ENCODE data around the gene PSAT1.

Gene PSAT1

DNA sequence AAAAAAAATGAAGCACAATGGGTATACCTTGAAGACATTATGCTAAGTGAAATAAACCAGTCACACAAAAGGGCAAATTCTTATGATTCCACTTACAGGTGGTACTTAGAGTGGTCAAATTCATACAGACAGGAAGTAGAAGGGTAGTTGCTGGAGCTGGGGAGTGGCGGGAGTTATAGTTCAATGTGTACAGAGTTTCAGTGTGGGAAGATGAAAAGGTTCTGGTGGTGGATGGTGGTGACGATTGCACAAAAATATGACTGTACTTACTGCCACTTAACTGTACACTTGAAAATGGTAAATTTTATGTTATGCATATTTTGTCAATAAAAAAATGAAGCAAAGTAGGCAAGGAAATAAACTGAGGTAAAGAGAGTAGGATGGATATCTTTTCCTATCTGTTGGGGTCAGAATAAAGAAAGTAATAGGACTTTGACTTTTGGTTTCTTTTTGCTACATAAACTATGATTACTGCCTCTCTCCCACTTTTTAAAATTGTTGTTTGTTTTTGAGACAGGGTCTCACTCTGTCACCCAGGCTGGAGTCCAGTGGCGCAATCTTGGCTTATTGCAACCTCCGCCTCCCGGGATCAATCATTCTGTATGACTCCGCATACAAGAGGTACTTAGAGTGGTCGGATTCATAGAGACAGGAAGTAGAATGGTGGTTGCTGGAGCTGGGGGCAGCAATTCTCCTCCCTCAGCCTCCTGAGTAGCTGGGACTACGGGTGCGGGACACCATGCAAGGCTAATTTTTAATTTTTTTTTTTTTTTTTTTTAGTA lies 4.0 kb upstream of the PSAT1 start:
- no peak for DNase-seq

GRCh38 chr9:78294290-78295176 lies 2.4 kb upstream of the PSAT1 start:
- DNase-seq: no peak

- DNase-seq: no peak
Observed at GRCh38 chr9:78295177-78295575, 1.7 kb upstream of the PSAT1 start.

DNA sequence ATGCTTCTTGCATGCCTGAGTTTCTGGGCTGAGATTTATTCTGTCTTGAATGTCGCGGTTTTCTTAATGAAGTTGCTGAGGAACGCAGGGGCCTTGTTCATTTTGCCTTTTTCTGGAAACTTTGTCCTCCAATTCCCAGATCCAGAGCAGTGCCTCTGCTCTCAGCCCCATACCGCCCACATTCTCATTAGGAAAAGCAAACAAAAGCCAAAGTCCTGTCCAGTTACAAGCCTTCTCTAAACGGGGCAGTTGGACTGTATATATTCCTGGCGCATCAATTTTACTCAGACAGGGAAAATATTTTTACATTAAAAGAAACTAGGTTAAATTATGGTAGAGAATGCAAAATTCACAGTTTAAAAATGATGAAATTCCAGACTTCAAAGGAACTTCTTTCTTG lies 1.2 kb upstream of the PSAT1 start:
- DNase-seq: no peak

GRCh38 chr9:78296201-78296892 lies 578 bp upstream of the PSAT1 start:
- DNase-seq: no peak

DNA sequence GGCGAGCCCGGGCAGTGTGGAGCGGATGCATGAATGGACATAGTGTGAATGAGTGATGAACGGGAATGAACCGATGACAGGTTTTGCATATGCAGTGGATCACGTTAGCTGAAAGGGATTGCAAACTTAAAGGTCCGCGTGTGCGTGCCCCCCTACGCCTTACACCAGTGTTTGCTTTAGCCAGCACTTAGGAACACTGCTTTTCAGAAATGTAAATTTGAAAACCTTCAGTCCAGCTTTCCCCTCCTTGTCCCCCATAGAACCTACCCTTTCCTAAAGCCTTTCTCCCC lies 692 bp downstream of the PSAT1 start:
- no peak for DNase-seq

DNA sequence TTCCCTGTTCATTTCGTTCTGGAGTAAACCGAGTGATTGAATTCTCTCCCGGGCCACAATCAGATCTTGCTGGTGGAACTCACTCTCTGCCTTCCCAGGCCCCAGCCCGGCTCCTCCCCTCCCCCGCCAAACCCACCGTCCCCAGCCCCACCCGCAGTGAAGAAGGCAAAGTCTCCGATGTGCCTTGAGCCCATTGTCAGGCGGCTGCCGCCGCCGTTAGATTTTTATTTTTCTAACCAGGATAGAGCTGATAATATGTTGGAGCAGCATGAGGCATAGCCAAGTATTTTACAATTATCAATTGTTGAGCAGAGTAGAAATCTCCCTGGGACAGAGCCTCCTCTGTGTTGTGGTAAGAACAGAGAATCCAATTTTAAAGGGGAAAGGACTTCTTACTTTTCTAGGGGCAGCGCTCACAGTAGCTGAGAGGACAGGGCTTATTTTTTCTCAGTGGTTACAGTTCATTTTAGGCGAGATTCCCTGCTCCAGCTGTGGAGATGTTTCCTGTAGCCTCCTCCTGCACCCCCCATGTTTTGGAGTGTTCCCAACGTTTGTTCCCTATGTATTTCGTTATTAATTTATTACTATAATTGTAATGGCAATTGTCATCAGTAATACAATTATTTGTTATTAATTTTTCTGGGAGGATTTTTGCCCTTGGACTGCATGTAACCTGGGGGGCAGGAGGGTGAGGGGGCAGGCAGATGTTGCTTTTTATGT lies 1.3 kb downstream of the PSAT1 start:
- DNase-seq: no peak

- no peak for DNase-seq
Observed at GRCh38 chr9:78300209-78300608, 3.3 kb downstream of the PSAT1 start.

GRCh38 chr9:78301466-78301865 lies 4.5 kb downstream of the PSAT1 start:
- DNase-seq: no peak

- DNase-seq: no peak
Observed at GRCh38 chr9:78303377-78304062, 6.6 kb downstream of the PSAT1 start.

GRCh38 chr9:78304357-78304756 lies 7.4 kb downstream of the PSAT1 start:
- no peak for DNase-seq

- no peak for DNase-seq
Observed at GRCh38 chr9:78306222-78307076, 9.5 kb downstream of the PSAT1 start.

DNA sequence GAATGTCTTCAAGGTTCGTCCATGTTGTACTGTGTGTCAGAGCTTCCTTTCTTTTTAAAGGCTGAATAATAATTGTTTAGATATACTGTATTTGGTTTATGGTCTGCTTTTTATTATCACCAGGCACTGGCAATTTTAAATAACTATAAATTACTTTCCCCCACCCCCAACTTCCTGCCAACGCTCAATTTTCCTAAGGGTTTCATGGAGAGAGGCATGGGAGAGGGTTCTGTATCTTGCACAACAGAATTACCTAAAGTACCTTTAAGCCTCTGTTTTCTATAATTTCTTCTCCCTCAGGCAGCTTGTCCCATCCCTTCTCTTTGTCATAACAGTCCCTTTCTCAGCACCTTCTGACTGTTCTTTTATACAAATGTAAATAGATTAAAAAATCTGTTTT lies 10.4 kb downstream of the PSAT1 start:
- DNase-seq: no peak

GRCh38 chr9:78309066-78309465 lies 12.1 kb downstream of the PSAT1 start:
- DNase-seq: no peak

DNA sequence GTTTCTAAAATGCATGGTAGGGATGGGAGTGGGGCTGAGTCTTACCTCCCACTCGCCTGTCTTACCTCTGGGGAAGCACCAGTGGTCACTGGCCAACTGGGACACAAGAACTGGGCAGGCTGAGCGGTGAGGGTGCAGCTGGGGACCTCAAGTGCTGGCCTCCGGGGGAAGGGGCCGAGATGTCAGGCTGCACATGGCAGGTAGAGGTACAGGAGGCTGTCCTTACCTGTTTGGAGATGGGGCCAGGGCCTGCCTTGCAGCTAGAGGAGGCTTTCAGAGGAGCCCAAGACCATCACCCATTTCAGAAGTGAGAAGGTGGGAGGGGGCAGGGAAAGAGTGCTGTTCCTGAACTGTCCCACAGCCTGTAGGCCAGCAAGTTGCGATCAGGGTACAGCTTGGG lies 14.2 kb downstream of the PSAT1 start:
- no peak for DNase-seq

- DNase-seq: no peak
Observed at GRCh38 chr9:78311886-78312524, 15.1 kb downstream of the PSAT1 start.

DNA sequence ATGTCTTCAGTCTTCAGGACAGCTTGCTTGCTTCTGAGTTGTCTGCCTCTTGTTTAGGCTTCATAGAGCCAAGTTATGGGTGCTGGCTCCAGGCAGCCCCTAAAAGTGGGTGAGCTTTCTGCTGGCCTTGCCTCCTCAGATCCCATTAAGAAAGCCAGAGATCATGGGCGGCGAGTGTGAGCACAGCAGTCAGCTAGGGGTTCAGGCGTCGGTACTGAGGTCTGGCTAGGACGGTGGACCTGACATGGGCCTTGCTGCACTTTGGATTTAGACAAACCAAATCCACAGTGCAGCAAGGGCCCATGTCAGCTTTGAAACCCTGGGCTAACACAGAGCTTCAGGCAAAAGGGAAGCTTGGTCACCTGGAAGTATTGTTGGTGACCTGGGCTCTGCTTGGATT lies 17.6 kb downstream of the PSAT1 start:
- DNase-seq: no peak

DNA sequence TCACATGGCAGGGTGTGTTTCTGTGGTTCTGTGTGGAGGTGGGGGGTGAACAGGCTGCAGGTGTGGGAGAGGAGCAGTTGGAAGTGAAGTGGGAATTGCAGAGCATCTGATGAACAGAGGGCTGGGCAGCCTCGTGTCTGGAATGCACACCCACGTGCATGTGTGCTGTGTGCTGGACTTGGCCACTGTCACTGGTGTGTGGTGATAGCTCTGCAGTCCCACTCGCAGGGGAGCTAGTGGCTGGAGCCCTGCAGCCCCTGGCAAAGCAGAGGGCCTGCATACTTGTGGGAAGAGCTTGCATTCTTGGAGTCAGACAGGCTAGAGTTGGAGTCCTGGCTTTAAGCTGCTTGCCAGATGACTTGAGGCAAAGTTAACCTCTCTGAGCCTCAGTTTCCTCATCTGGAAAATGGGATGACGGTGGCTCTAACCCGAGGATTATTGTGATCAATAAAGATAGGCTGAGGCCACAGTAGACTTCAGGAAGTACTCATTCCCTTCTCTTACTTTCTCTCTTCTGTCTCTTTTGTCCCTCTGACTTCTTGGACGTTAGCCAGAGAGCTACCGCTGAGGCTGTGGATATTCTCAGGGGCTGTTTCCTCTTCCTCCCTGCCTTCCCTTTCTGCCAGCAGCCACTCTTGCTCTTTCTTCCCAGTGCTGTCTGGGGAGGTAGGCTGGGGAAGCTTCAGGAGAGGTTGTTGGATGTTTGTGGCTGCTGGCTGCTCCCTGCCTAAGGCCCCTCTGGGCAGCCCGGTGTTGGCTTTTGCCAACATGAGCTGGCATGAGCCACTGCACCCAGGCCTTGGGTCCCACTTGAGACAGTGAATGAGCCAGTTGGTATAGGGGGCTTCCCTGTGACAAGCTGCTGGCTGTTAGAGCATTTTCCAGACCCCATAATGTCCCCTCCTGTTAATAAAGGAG lies 18.3 kb downstream of the PSAT1 start:
- no peak for DNase-seq

- no peak for DNase-seq
Observed at GRCh38 chr9:78316166-78316892, 19.4 kb downstream of the PSAT1 start.
